HepG2 (cell line): Measurements from ENCODE around the gene TAP1. TPM values are rescaled to one million over a fixed set of nuclear protein-coding genes. Genes with fewer than 3 reads are reported as not detected.
"Not testable (repeated sequence)": the region's sequence is repeated elsewhere in the genome, so short reads cannot be mapped to it uniquely, and the experiment has no call there.

Experiments used
- ATAC-seq: fragments of 200-7000 bp; cut with Tn5 transposase; 3 replicates; pipeline ENCODE4 v1.9.1; 2020; ENCODE audit warnings: mild to moderate bottlenecking, moderate library complexity
- BruUV-seq: library from RNA; stranded (reverse); fragments of 400-500 nt; replicated peaks from 2 replicates; lab custom pipeline; 2021; lab: Mats Ljungman, UMichigan
- CTCF ChIA-PET: fragments of 300-600 bp; formaldehyde crosslinking; extraction: SDS; loops from one replicate; lab custom pipeline; 2021; ENCODE audit warnings: low total read pairs, inconsistent platforms, low intra/inter-chr PET ratio; lab: Yijun Ruan, JAX
- POLR2A ChIA-PET: fragments of 350-600 bp; sonication (Branson Sonifier 250); formaldehyde crosslinking; loops from one replicate; lab custom pipeline; 2020; ENCODE audit warnings: antibody characterized with exemption, inconsistent platforms; lab: Yijun Ruan, JAX
- DNase-seq: peaks from one replicate; pipeline ENCODE4 v3.0.0-alpha.2; 2015; ENCODE audit warnings: low spot score
- FAIRE-seq: peaks from 3 replicates; lab custom pipeline; 2011; peaks lifted over from hg19 to GRCh38; lab: Jason Lieb, UNC
- H2AFZ ChIP-seq: one replicate; pipeline ENCODE4 v1.6.1; 2011; ENCODE audit warnings: low read length, inconsistent platforms
- H3K27ac ChIP-seq: fragments of 300-600 bp; 3 replicates; pipeline ENCODE4 v1.8.0; 2011; ENCODE audit warnings: mixed run types, mild to moderate bottlenecking, mixed read lengths, low read length, inconsistent platforms; ENCODE audit not compliant: insufficient read depth; ENCODE audit errors: extremely low read length
- H3K27me3 ChIP-seq, 2 experiments: fragments of 200-600 bp in 1 of 2; 2 replicates in 1 of 2; 3 replicates in 1 of 2; pipeline versions ENCODE4 v1.6.0 to v1.8.0; 2011; ENCODE audit warnings: low read length in 2 of 2, mild to moderate bottlenecking in 2 of 2, moderate library complexity in 2 of 2, inconsistent platforms in 1 of 2; ENCODE audit not compliant: insufficient read depth in 2 of 2, control insufficient read depth in 1 of 2
- H3K36me3 ChIP-seq, 2 experiments: fragments of 200-600 bp in 1 of 2; replicated peaks in 1 of 2; 2 replicates in 1 of 2; 3 replicates in 1 of 2; pipeline versions ENCODE4 v1.5.1 to v1.8.0; 2011; ENCODE audit warnings: low read length in 2 of 2, inconsistent platforms in 1 of 2; ENCODE audit not compliant: insufficient read depth in 2 of 2, control insufficient read depth in 1 of 2
- H3K4me1 ChIP-seq: 2 replicates; pipeline ENCODE4 v1.5.1; 2012; ENCODE audit warnings: low read length, inconsistent platforms; ENCODE audit not compliant: insufficient read depth
- H3K4me2 ChIP-seq: 2 replicates; pipeline ENCODE4 v1.6.0; 2011; ENCODE audit warnings: low read depth, low read length, inconsistent platforms
- H3K4me3 ChIP-seq, 3 experiments: fragments of 200-600 bp in 1 of 3; sonication (generic), shearing (Covaris generic) in 1 of 3; replicated peaks in 1 of 3; 2 replicates each; pipeline ENCODE4 v1.5.1; 2011 to 2016; ENCODE audit warnings: low read length in 3 of 3, inconsistent platforms in 2 of 3, low read depth in 2 of 3, mild to moderate bottlenecking in 2 of 3, control low read depth in 1 of 3, mixed read lengths in 1 of 3; ENCODE audit not compliant: insufficient read depth in 1 of 3
- H3K79me2 ChIP-seq: one replicate; pipeline ENCODE4 v1.6.1; 2011; ENCODE audit warnings: low read length, inconsistent platforms; ENCODE audit not compliant: insufficient read depth
- H3K9ac ChIP-seq: 2 replicates; pipeline ENCODE4 v1.6.0; 2011; ENCODE audit warnings: mild to moderate bottlenecking, low read depth, low read length, inconsistent platforms; ENCODE audit not compliant: insufficient read depth
- H3K9me3 ChIP-seq: 2 replicates; pipeline ENCODE4 v1.5.1; 2012; ENCODE audit warnings: mild to moderate bottlenecking, low read length
- H4K20me1 ChIP-seq: 2 replicates; pipeline ENCODE4 v1.6.0; 2011; ENCODE audit warnings: inconsistent platforms, mild to moderate bottlenecking, low read length, moderate library complexity; ENCODE audit not compliant: insufficient read depth
- CTCF ChIP-seq: sonication (generic); formaldehyde crosslinking; IDR thresholded peaks from 2 replicates; pipeline ENCODE4 v1.5.0; 2020; ENCODE audit warnings: mild to moderate bottlenecking, missing genetic modification reagents, moderate library complexity
- KLF11 ChIP-seq: IDR thresholded peaks from 2 replicates; pipeline ENCODE4 v1.6.1; 2016; ENCODE audit warnings: missing compliant biosample characterization
- WGBS: methylation state at CpG from one replicate; pipeline ENCODE4 v1.1.6; 2017; ENCODE audit warnings: low lambda C conversion rate; 5-methylcytosine and 5-hydroxymethylcytosine counted together
- in situ Hi-C: cut with HindIII; loops from 2 replicates; pipeline ENCODE4 v1.10.0; 2017; ENCODE audit warnings: low pct_unique_long_range_greater_than_20kb; ENCODE audit not compliant: extremely low pct_ligation_motif_present
- intact Hi-C: fragments of 100-400 bp; cut with micrococcal nuclease; formaldehyde crosslinking; loops from one replicate; pipeline ENCODE4 v1.10.0; 2022; ENCODE audit not compliant: unreplicated experiment
- polyA plus RNA-seq, 8 experiments: library from polyadenylated mRNA; depleted of rRNA in 3 of 8; stranded (reverse) in 7 of 8; unstranded in 1 of 8; fragments of >200 nt; fragmentation: Illumina TruSeq in 4 of 8; extraction: Trizol in 4 of 8; gene quantifications; 2 replicates each; pipeline versions ENCODE4 v1.2.1 to v1.2.3, GENCODE V29; 2011 to 2016; ENCODE audit warnings: low read depth in 4 of 8, missing spikeins in 1 of 8, mixed read lengths in 1 of 8; ENCODE audit not compliant: insufficient read depth in 1 of 8
- total RNA-seq, 5 experiments: library from RNA; depleted of rRNA; stranded (reverse); fragments of >200 nt; fragmentation: Illumina TruSeq; extraction: Trizol; gene quantifications; 2 replicates each; pipeline ENCODE4 v1.2.3, GENCODE V29; 2016; ENCODE audit warnings: low read depth in 1 of 5

TAP1 gene
- total and polyA plus RNA-seq, 2 of the 13 experiments (the other 11 are each of a cell fraction or from before 2014, with no cell fraction given) = 31.2 to 52.2 TPM

- CTCF ChIA-PET = no interaction called here
- H3K4me2 ChIP-seq = no peak overlapping the region
- in situ Hi-C loops = no loop called here
Measured at GRCh38 chr6:32807020-32807580, 46.4 kb downstream of the TAP1 start.

GRCh38 chr6:32805404-32805803 is 48.1 kb downstream of the TAP1 start:
- POLR2A ChIA-PET, DNase-seq, H3K4me3 ChIP-seq, H3K36me3 ChIP-seq, H2AFZ ChIP-seq, H3K9ac ChIP-seq, BruUV-seq, H3K27ac ChIP-seq, H3K79me2 ChIP-seq, H3K9me3 ChIP-seq, in situ Hi-C loops, FAIRE-seq, intact Hi-C loops, H3K27me3 ChIP-seq, CTCF ChIA-PET, ATAC-seq, H3K4me2 ChIP-seq, H3K4me1 ChIP-seq, H4K20me1 ChIP-seq: not testable (repeated sequence)

More at GRCh38 chr6:32807020-32807580, 46.4 kb downstream of the TAP1 start:
- H3K27me3 ChIP-seq = peaks cover 1 to 4% of the 10 kb centered on the region in 2 experiments; a peak in 1 of 5 replicates
- WGBS = 26% methylated on average over 5 of the region's 5 CpGs
- H2AFZ ChIP-seq = no peak overlapping the region
- TF ChIP-seq KLF11 (CRISPR knock-in tag) (no peak), CTCF (CRISPR knock-in tag) (peak; percentile 18; the same call in 1 of the 2 replicates)
- H3K4me3 ChIP-seq = no peak overlapping the region
- H3K27ac ChIP-seq = no peak overlapping the region
- POLR2A ChIA-PET = no interaction called here
- no peaks in the 10 kb centered on the region for H3K9me3 ChIP-seq
- H3K36me3 ChIP-seq = no peaks in the 10 kb centered on the region
- intact Hi-C loops = no loop called here
- BruUV-seq = no TSS peak
- FAIRE-seq (no peak), ATAC-seq (peak; percentile 53), DNase-seq (no peak)
- H3K9ac ChIP-seq = no peak overlapping the region
- H3K79me2 ChIP-seq = no peaks in the 10 kb centered on the region
- no peaks in the 10 kb centered on the region for H3K4me1 ChIP-seq
- H4K20me1 ChIP-seq = no peaks in the 10 kb centered on the region
